CD4-positive, alpha-beta T cell (primary cell): Measurements from ENCODE around the gene TRIM34. TPM values are rescaled to one million over a fixed set of nuclear protein-coding genes. Genes with fewer than 3 reads are reported as not detected.

Source experiments
- ATAC-seq: fragments of 200-7000 bp; cut with Tn5 transposase; one replicate; pipeline ENCODE4 v1.10.0; 2022; ENCODE audit warnings: mild to moderate bottlenecking; ENCODE audit not compliant: poor library complexity
- CTCF ChIA-PET: fragments of 350-600 bp; sonication (Branson Sonifier 250); formaldehyde crosslinking; loops from one replicate; lab custom pipeline; 2021; ENCODE audit warnings: antibody characterized with exemption, inconsistent platforms; lab: Charles Lee
- POLR2A ChIA-PET: fragments of 350-600 bp; sonication (Branson Sonifier 250); formaldehyde crosslinking; loops from one replicate; lab custom pipeline; 2021; ENCODE audit warnings: antibody characterized with exemption, inconsistent platforms; lab: Charles Lee
- DNase-seq, 14 experiments: peaks; one replicate each; pipeline ENCODE4 v3.0.0-alpha.2; 2013 to 2020; ENCODE audit warnings: mixed read lengths in 2 of 14
- H3K27ac ChIP-seq, 2 donors: one replicate each; pipeline versions ENCODE4 v1.5.1 to v1.7.0; 2013; ENCODE audit warnings: low read length in 2 of 2, low read depth in 1 of 2, mild to moderate bottlenecking in 1 of 2
- H3K27me3 ChIP-seq, 2 experiments: 1 replicate in 1 of 2; 2 replicates in 1 of 2; pipeline versions ENCODE4 v1.6.1 to v1.7.0; 2013; ENCODE audit warnings: low read length in 2 of 2, control low read depth in 1 of 2, mild to moderate bottlenecking in 1 of 2, moderate library complexity in 1 of 2; ENCODE audit not compliant: insufficient read depth in 2 of 2, control insufficient read depth in 1 of 2
- H3K36me3 ChIP-seq: one replicate; pipeline ENCODE4 v1.6.1; 2013; ENCODE audit warnings: low read length, control low read depth; ENCODE audit not compliant: insufficient read depth
- H3K4me1 ChIP-seq: one replicate; pipeline ENCODE4 v1.6.1; 2013; ENCODE audit warnings: low read length, control low read depth; ENCODE audit not compliant: insufficient read depth
- H3K4me3 ChIP-seq: one replicate; pipeline ENCODE4 v1.5.1; 2013; ENCODE audit warnings: mild to moderate bottlenecking, low read length, moderate library complexity
- H3K9me3 ChIP-seq, 2 experiments: 1 replicate in 1 of 2; 2 replicates in 1 of 2; pipeline versions ENCODE4 v1.6.1 to v1.7.0; 2013; ENCODE audit warnings: low read length in 2 of 2, mild to moderate bottlenecking in 2 of 2, control low read depth in 1 of 2, moderate library complexity in 1 of 2; ENCODE audit not compliant: control insufficient read depth in 1 of 2, insufficient read depth in 1 of 2
- H3K27ac Mint-ChIP-seq: one replicate; pipeline ENCODE4 v1.8.0; 2020; ENCODE audit warnings: mixed read lengths
- H3K27me3 Mint-ChIP-seq: one replicate; pipeline ENCODE4 v1.8.0; 2021; ENCODE audit warnings: mixed read lengths
- H3K36me3 Mint-ChIP-seq: one replicate; pipeline ENCODE4 v1.8.0; 2021; ENCODE audit warnings: low read depth, mixed read lengths
- H3K4me1 Mint-ChIP-seq: one replicate; pipeline ENCODE4 v1.8.0; 2021; ENCODE audit warnings: low read depth, mixed read lengths
- H3K4me3 Mint-ChIP-seq: one replicate; pipeline ENCODE4 v1.8.0; 2020; ENCODE audit warnings: mild to moderate bottlenecking, mixed read lengths
- H3K9me3 Mint-ChIP-seq: one replicate; pipeline ENCODE4 v1.8.0; 2020; ENCODE audit warnings: mixed read lengths
- CTCF ChIP-seq: fragments of 200-600 bp; IDR thresholded peaks from one replicate; pipeline ENCODE4 v1.8.0; 2022; ENCODE audit warnings: antibody characterized with exemption, mild to moderate bottlenecking
- intact Hi-C, 2 experiments: fragments of 100-400 bp; cut with DNase I in 1 of 2; cut with micrococcal nuclease in 1 of 2; formaldehyde crosslinking; loops; one replicate each; pipeline versions ENCODE4 v1.15.1 to v1.9.0; 2023 to 2025; cut with DNase I, micrococcal nuclease
- total RNA-seq, 174 experiments: library from RNA in 2 of 174; stranded (reverse) in 2 of 174; gene quantifications; one replicate each; pipeline ENCODE4 v1.2.3 and lab custom pipeline; 2021 to 2026

The TRIM34 gene
- total RNA-seq, 2 experiments from 2014 or later, result 3.0 to 3.5 TPM

DNA sequence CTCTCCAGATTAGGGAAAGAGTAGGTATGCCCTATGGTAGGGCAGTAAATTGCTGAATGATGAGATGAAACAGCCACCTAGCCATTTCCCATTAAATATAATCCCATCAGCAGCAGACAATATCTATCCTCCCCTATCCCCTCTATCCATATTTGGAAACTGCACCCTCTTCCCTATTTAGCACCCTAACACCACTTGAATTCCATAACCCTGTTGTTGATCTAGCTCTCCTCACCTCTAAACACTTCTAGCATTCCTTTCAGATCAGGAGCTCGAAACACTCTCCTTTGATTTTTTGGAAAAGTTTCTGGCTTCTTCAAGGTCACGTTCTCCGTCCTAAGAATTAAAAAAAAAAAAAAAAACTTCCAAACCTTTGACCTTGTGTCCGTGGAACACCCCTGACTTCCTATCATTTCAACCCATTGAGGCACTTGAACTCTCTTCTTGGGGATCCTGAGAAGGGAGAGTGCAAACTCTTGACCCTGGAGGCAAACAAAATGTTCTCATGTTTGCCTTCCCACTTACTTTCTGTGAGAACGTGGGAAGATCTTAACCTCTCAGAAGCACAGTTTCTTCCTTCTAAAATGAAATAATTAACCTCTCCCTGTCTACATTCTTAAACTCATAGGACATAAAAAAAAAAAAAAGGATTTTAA, 41.1 kb downstream of the TRIM34 start:
- no peak for ATAC-seq
- CTCF ChIA-PET, result no interaction called here
- peaks cover 75% of the 10 kb centered on the region for H3K36me3 Mint-ChIP-seq

GRCh38 chr11:5666402-5666793, 41.6 kb downstream of the TRIM34 start:
- H3K27ac ChIP-seq, result no peak overlapping the region
- H3K4me3 ChIP-seq, result no peak overlapping the region
- no peaks in the 10 kb centered on the region for H3K27me3 ChIP-seq
- no peak overlapping the region for H3K4me3 Mint-ChIP-seq
- no peaks in the 10 kb centered on the region for H3K4me1 ChIP-seq
- ATAC-seq (no peak), DNase-seq (no peak)
- no peaks in the 10 kb centered on the region for H3K4me1 Mint-ChIP-seq
- H3K9me3 ChIP-seq, result no peaks in the 10 kb centered on the region
- CTCF ChIA-PET, result no interaction called here
- intact Hi-C loops, result no loop called here
- peaks cover 43% of the 10 kb centered on the region for H3K36me3 ChIP-seq
- POLR2A ChIA-PET, result no interaction called here
- no peaks in the 10 kb centered on the region for H3K9me3 Mint-ChIP-seq
- no peaks in the 10 kb centered on the region for H3K27me3 Mint-ChIP-seq
- H3K27ac Mint-ChIP-seq, result no peak overlapping the region
- TF ChIP-seq CTCF, result no peak
- peaks cover 77% of the 10 kb centered on the region for H3K36me3 Mint-ChIP-seq

More for the DNA sequence above, 41.1 kb downstream of the TRIM34 start:
- intact Hi-C loops, result no loop called here
- POLR2A ChIA-PET, result no interaction called here
- Mint-ChIP-seq H3K27me3 (no peaks in the 10 kb centered on the region), H3K27ac (no peak overlapping the region), H3K4me1 (no peaks in the 10 kb centered on the region), H3K9me3 (no peaks in the 10 kb centered on the region), H3K4me3 (no peak overlapping the region)
- H3K27me3 ChIP-seq, result no peaks in the 10 kb centered on the region
- no peaks in the 10 kb centered on the region for H3K4me1 ChIP-seq
- no peak overlapping the region for H3K4me3 ChIP-seq
- H3K36me3 ChIP-seq, result peaks cover 43% of the 10 kb centered on the region
- H3K9me3 ChIP-seq, result no peaks in the 10 kb centered on the region
- H3K27ac ChIP-seq, result no peak overlapping the region
- DNase-seq, result no peak
- TF ChIP-seq CTCF, result no peak

- ChIA-PET POLR2A (no interaction called here), CTCF (no interaction called here)
- DNase-seq (no peak), ATAC-seq (no peak)
- Histone ChIP-seq H3K36me3 (peaks cover 40% of the 10 kb centered on the region), H3K27ac (no peak overlapping the region), H3K27me3 (no peaks in the 10 kb centered on the region), H3K4me3 (no peak overlapping the region), H3K4me1 (peaks cover 3% of the 10 kb centered on the region), H3K9me3 (no peaks in the 10 kb centered on the region)
- no peak overlapping the region for H3K4me3 Mint-ChIP-seq
- H3K36me3 Mint-ChIP-seq, result peaks cover 80% of the 10 kb centered on the region
- no peaks in the 10 kb centered on the region for H3K27me3 Mint-ChIP-seq
- H3K9me3 Mint-ChIP-seq, result no peaks in the 10 kb centered on the region
- intact Hi-C loops, result no loop called here
- TF ChIP-seq CTCF, result no peak
- peaks cover 28% of the 10 kb centered on the region for H3K4me1 Mint-ChIP-seq
- no peak overlapping the region for H3K27ac Mint-ChIP-seq
These were observed 47.0 kb downstream of the TRIM34 start for GRCh38 chr11:5671831-5672230.
